A673 (cell line): ENCODE measurements around the gene C16orf74. TPM values are rescaled to one million over a fixed set of nuclear protein-coding genes. Genes with fewer than 3 reads are reported as not detected.

ENCODE experiments used
- BruUV-seq: library from RNA; stranded (reverse); fragments of 400-500 nt; replicated peaks from 2 replicates; lab custom pipeline; 2021; lab: Mats Ljungman, UMichigan
- CTCF ChIA-PET: fragments of 300-600 bp; sonication (Branson Sonifier 250); formaldehyde crosslinking; loops from one replicate; lab custom pipeline; 2022; ENCODE audit warnings: antibody characterized with exemption; lab: Charles Lee
- POLR2A ChIA-PET: fragments of 300-600 bp; sonication (Branson Sonifier 250); formaldehyde crosslinking; loops from one replicate; lab custom pipeline; 2022; ENCODE audit warnings: antibody characterized with exemption; ENCODE audit not compliant: low non-redundant PET; lab: Charles Lee
- DNase-seq: peaks from one replicate; pipeline ENCODE4 v3.0.0-alpha.2; 2015; ENCODE audit warnings: low spot score
- H3K27ac ChIP-seq: fragments of 200-600 bp; sonication (generic); 2 replicates; pipeline ENCODE4 v1.5.1; 2016; ENCODE audit warnings: mixed run types, low read depth, mild to moderate bottlenecking, mixed read lengths, antibody characterized with exemption, low read length; ENCODE audit not compliant: poor library complexity, severe bottlenecking
- H3K27me3 ChIP-seq: fragments of 200-600 bp; sonication (generic); replicated peaks from 2 replicates; pipeline ENCODE4 v1.6.1; 2017; ENCODE audit warnings: mixed run types, low read depth, mild to moderate bottlenecking, mixed read lengths, antibody characterized with exemption, low read length; ENCODE audit not compliant: insufficient read depth, poor library complexity
- H3K36me3 ChIP-seq: fragments of 200-600 bp; sonication (generic); 2 replicates; pipeline ENCODE4 v1.6.1; 2016; ENCODE audit warnings: mixed run types, mild to moderate bottlenecking, mixed read lengths, antibody characterized with exemption, low read length; ENCODE audit not compliant: insufficient read depth, poor library complexity, severe bottlenecking
- H3K4me1 ChIP-seq: fragments of 200-600 bp; sonication (generic); 2 replicates; pipeline ENCODE4 v1.6.1; 2017; ENCODE audit warnings: mixed run types, mild to moderate bottlenecking, mixed read lengths, antibody characterized with exemption, low read length; ENCODE audit not compliant: insufficient read depth, poor library complexity, severe bottlenecking
- H3K4me3 ChIP-seq: fragments of 200-600 bp; sonication (generic); 2 replicates; pipeline ENCODE4 v1.5.1; 2016; ENCODE audit warnings: low read depth, mixed run types, mild to moderate bottlenecking, mixed read lengths, low read length; ENCODE audit not compliant: poor library complexity, severe bottlenecking
- H3K9me3 ChIP-seq: fragments of 200-600 bp; sonication (generic); 2 replicates; pipeline ENCODE4 v1.6.1; 2016; ENCODE audit warnings: mixed run types, low read depth, mild to moderate bottlenecking, mixed read lengths, antibody characterized with exemption, low read length; ENCODE audit not compliant: poor library complexity, severe bottlenecking
- CTCF ChIP-seq: fragments of 300-800, 200-600 bp; sonication (generic); conservative IDR thresholded peaks from 2 replicates; pipeline ENCODE4 v1.5.1; 2017; ENCODE audit warnings: low read depth, mild to moderate bottlenecking, antibody characterized with exemption, low read length, moderate library complexity, mixed read lengths
- EZH2 ChIP-seq: fragments of 200-600 bp; sonication (generic); IDR thresholded peaks from 2 replicates; pipeline ENCODE4 v1.6.1; 2017; ENCODE audit warnings: borderline replicate concordance, low read depth, mild to moderate bottlenecking, mixed read lengths, antibody characterized with exemption, low read length; ENCODE audit not compliant: poor library complexity, severe bottlenecking
- intact Hi-C: fragments of 100-400 bp; cut with micrococcal nuclease; formaldehyde crosslinking; loops from one replicate; pipeline ENCODE4 v1.10.0; 2022; ENCODE audit not compliant: unreplicated experiment
- total RNA-seq: library from RNA; stranded (reverse); gene quantifications from 2 replicates; pipeline ENCODE4 v1.2.3, GENCODE V29; 2021

C16orf74 gene
- total RNA-seq, 1 experiment from 2014 or later, result 3.8 TPM

GRCh38 chr16:85708338-85708737, 42.6 kb downstream of the C16orf74 start:
- POLR2A ChIA-PET, result no interaction called here
- Histone ChIP-seq H3K36me3 (no peaks in the 10 kb centered on the region), H3K27ac (no peak overlapping the region), H3K4me3 (no peak overlapping the region), H3K27me3 (no peaks in the 10 kb centered on the region), H3K4me1 (no peaks in the 10 kb centered on the region), H3K9me3 (peaks cover 3% of the 10 kb centered on the region)
- DNase-seq, result no peak
- no peak for TF ChIP-seq EZH2
- no peak for TF ChIP-seq CTCF
- intact Hi-C loops, result no loop called here
- no TSS peak for BruUV-seq
- CTCF ChIA-PET, result no interaction called here

DNA sequence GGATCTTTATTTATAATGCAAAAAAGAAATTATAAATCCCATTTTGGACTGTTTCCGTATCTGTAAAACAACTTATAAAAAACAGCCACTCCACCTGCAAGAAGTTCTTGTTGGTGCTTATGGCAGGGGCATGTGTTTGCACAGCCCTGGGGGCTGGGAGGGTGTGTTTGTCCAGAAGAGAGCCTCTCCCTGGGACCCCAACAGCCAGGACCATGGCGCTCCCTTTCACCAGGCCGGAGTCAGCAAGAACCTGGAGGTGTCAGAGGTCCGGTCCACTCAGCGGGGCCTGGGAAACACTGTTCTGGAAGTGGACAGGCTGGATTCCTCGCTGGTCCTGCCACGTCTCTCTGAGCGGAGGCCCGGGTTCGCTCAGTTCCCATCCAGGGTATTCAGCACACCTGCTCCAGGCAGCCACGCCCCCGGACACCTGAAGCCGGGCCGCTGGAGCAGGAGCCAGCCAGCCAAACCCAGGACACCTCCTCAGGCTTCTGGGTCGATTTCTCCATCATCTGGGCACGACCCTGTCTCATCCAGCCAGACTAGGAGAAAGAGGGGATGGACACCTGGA, 43.3 kb downstream of the C16orf74 start:
- Histone ChIP-seq H3K4me1 (no peaks in the 10 kb centered on the region), H3K4me3 (no peak overlapping the region), H3K36me3 (no peaks in the 10 kb centered on the region), H3K9me3 (peaks cover 3% of the 10 kb centered on the region), H3K27ac (no peak overlapping the region), H3K27me3 (no peaks in the 10 kb centered on the region)
- BruUV-seq, result no TSS peak
- intact Hi-C loops, result no loop called here
- no peak for DNase-seq
- CTCF ChIA-PET, result no interaction called here
- no peak for TF ChIP-seq CTCF
- no peak for TF ChIP-seq EZH2
- POLR2A ChIA-PET, result no interaction called here

GRCh38 chr16:85706449-85707034, 44.4 kb downstream of the C16orf74 start:
- Histone ChIP-seq H3K4me3 (no peak overlapping the region), H3K4me1 (no peaks in the 10 kb centered on the region), H3K9me3 (no peaks in the 10 kb centered on the region), H3K36me3 (no peaks in the 10 kb centered on the region), H3K27ac (no peak overlapping the region), H3K27me3 (no peaks in the 10 kb centered on the region)
- no TSS peak for BruUV-seq
- DNase-seq, result no peak
- intact Hi-C loops, result no loop called here
- ChIA-PET CTCF (no interaction called here), POLR2A (no interaction called here)
- TF ChIP-seq CTCF (no peak), EZH2 (no peak)
